ENCODE results near the gene CPNE5.

Gene CPNE5

GRCh38 chr6:36793913-36794712 is 45.1 kb downstream of the CPNE5 start:
- CTCF ChIA-PET = interaction anchor here (0.6 to 2.7 kb wide), 5 partner anchors 11 to 55 kb away, joined by 3 to 11 read pairs (median 3); no protein-coding TSS in a partner anchor
- no peaks in the 10 kb centered on the region for H3K4me1 ChIP-seq (ENCODE audit: control extremely low read depth in 1 of 4, control insufficient read depth in 4 of 4, insufficient read depth in 4 of 4, low read length in 3 of 4)
- no peak for DNase-seq
- H3K27ac ChIP-seq (ENCODE audit: insufficient read depth in 1 of 2, low read depth in 1 of 2, low read length in 2 of 2, poor library complexity in 1 of 2, severe bottlenecking in 2 of 2) = no peak overlapping the region
- 87% methylated on average over 17 of the region's 19 CpGs for WGBS (ENCODE audit: insufficient coverage)
- POLR2A ChIA-PET = no interaction called here
- no peaks in the 10 kb centered on the region for H3K9me3 ChIP-seq (ENCODE audit: control extremely low read depth in 1 of 5, control insufficient read depth in 4 of 5, insufficient read depth in 2 of 5, low read depth in 1 of 5, low read length in 4 of 5)
- no peaks in the 10 kb centered on the region for H3K36me3 ChIP-seq (ENCODE audit: control insufficient read depth in 4 of 4, insufficient read depth in 4 of 4, low read length in 3 of 4)
- H3K4me3 ChIP-seq (ENCODE audit: control insufficient read depth in 1 of 7, extremely low read depth in 1 of 7, insufficient read depth in 4 of 7, low read depth in 2 of 7, low read length in 6 of 7) = no peak overlapping the region
- peaks cover 0 to 7% (median 1%) of the 10 kb centered on the region in 5 experiments for H3K27me3 ChIP-seq (replicated peaks in 2 of 5; ENCODE audit: control insufficient read depth in 4 of 5, insufficient read depth in 5 of 5, low read length in 4 of 5)

- H3K27me3 ChIP-seq (replicated peaks in 2 of 5; ENCODE audit: control insufficient read depth in 4 of 5, insufficient read depth in 5 of 5, low read length in 4 of 5) = peaks cover 0 to 7% (median 4%) of the 10 kb centered on the region in 5 experiments
- H3K27ac ChIP-seq (ENCODE audit: insufficient read depth in 1 of 2, low read depth in 1 of 2, low read length in 2 of 2, poor library complexity in 1 of 2, severe bottlenecking in 2 of 2) = no peak overlapping the region
- POLR2A ChIA-PET = no interaction called here
- WGBS (ENCODE audit: insufficient coverage) = 91% methylated on average over 7 of the region's 9 CpGs
- H3K36me3 ChIP-seq (ENCODE audit: control insufficient read depth in 4 of 4, insufficient read depth in 4 of 4, low read length in 3 of 4) = no peaks in the 10 kb centered on the region
- no peaks in the 10 kb centered on the region for H3K9me3 ChIP-seq (ENCODE audit: control extremely low read depth in 1 of 5, control insufficient read depth in 4 of 5, insufficient read depth in 2 of 5, low read depth in 1 of 5, low read length in 4 of 5)
- no peak for DNase-seq
- CTCF ChIA-PET = interaction anchor here (1.2 to 2.7 kb wide), 2 partner anchors 10 to 56 kb away, joined by 3 to 11 read pairs; no protein-coding TSS in a partner anchor
- H3K4me3 ChIP-seq (ENCODE audit: control insufficient read depth in 1 of 7, extremely low read depth in 1 of 7, insufficient read depth in 4 of 7, low read depth in 2 of 7, low read length in 6 of 7) = no peak overlapping the region
- no peaks in the 10 kb centered on the region for H3K4me1 ChIP-seq (ENCODE audit: control extremely low read depth in 1 of 4, control insufficient read depth in 4 of 4, insufficient read depth in 4 of 4, low read length in 3 of 4)
These were observed 45.8 kb downstream of the CPNE5 start for GRCh38 chr6:36793296-36793912.

GRCh38 chr6:36791521-36792135 is 47.6 kb downstream of the CPNE5 start:
- no peaks in the 10 kb centered on the region for H3K9me3 ChIP-seq (ENCODE audit: control extremely low read depth in 1 of 5, control insufficient read depth in 4 of 5, insufficient read depth in 2 of 5, low read depth in 1 of 5, low read length in 4 of 5)
- no peak overlapping the region for H3K4me3 ChIP-seq (ENCODE audit: control insufficient read depth in 1 of 7, extremely low read depth in 1 of 7, insufficient read depth in 4 of 7, low read depth in 2 of 7, low read length in 6 of 7)
- H3K4me1 ChIP-seq (ENCODE audit: control extremely low read depth in 1 of 4, control insufficient read depth in 4 of 4, insufficient read depth in 4 of 4, low read length in 3 of 4) = no peaks in the 10 kb centered on the region
- H3K36me3 ChIP-seq (ENCODE audit: control insufficient read depth in 4 of 4, insufficient read depth in 4 of 4, low read length in 3 of 4) = no peaks in the 10 kb centered on the region
- no peak overlapping the region for H3K27ac ChIP-seq (ENCODE audit: insufficient read depth in 1 of 2, low read depth in 1 of 2, low read length in 2 of 2, poor library complexity in 1 of 2, severe bottlenecking in 2 of 2)
- H3K27me3 ChIP-seq (replicated peaks in 2 of 5; ENCODE audit: control insufficient read depth in 4 of 5, insufficient read depth in 5 of 5, low read length in 4 of 5) = peaks cover 0 to 10% (median 6%) of the 10 kb centered on the region in 5 experiments
- WGBS (ENCODE audit: insufficient coverage) = 96% methylated on average over 5 of the region's 10 CpGs
- CTCF ChIA-PET = interaction anchor here (0.9 to 2.7 kb wide), 6 partner anchors 9 to 59 kb away, joined by 3 to 11 read pairs (median 4); no protein-coding TSS in a partner anchor
- POLR2A ChIA-PET = no interaction called here
- no peak for DNase-seq

DNA sequence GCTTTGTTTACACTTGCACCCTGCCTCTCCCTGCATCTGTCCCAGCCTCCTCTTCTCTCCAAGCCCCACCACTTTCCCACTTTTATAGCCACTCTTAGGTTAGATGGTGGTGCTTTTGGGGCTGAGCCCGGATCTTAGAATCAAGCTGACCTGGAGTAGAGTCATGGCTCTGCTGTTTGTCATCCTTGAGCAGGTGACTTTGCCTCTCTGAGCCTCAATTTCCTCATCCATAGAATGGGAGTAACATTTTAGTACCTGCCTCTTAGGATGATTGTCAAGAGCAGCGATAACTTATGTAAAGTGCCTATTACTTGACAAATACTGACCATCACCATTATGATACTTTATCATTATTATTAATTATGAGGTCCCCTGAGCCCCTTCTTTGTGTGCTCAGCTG is 48.2 kb downstream of the CPNE5 start:
- Histone ChIP-seq H3K27ac (ENCODE audit: insufficient read depth in 1 of 2, low read depth in 1 of 2, low read length in 2 of 2, poor library complexity in 1 of 2, severe bottlenecking in 2 of 2) (no peak overlapping the region), H3K36me3 (ENCODE audit: control insufficient read depth in 4 of 4, insufficient read depth in 4 of 4, low read length in 3 of 4) (no peaks in the 10 kb centered on the region), H3K4me1 (ENCODE audit: control extremely low read depth in 1 of 4, control insufficient read depth in 4 of 4, insufficient read depth in 4 of 4, low read length in 3 of 4) (no peaks in the 10 kb centered on the region), H3K4me3 (ENCODE audit: control insufficient read depth in 1 of 7, extremely low read depth in 1 of 7, insufficient read depth in 4 of 7, low read depth in 2 of 7, low read length in 6 of 7) (no peak overlapping the region), H3K9me3 (ENCODE audit: control extremely low read depth in 1 of 5, control insufficient read depth in 4 of 5, insufficient read depth in 2 of 5, low read depth in 1 of 5, low read length in 4 of 5) (no peaks in the 10 kb centered on the region), H3K27me3 (replicated peaks in 2 of 5; ENCODE audit: control insufficient read depth in 4 of 5, insufficient read depth in 5 of 5, low read length in 4 of 5) (peaks cover 0 to 10% (median 6%) of the 10 kb centered on the region in 5 experiments)
- no CpG with 5 or more reads among the region's 2 CpGs for WGBS (ENCODE audit: insufficient coverage)
- no peak for DNase-seq
- ChIA-PET CTCF (interaction anchor here (0.9 to 2.7 kb wide), 5 partner anchors 8 to 61 kb away, joined by 3 to 11 read pairs (median 3); no protein-coding TSS in a partner anchor), POLR2A (no interaction called here)

- H3K27me3 ChIP-seq (replicated peaks in 2 of 5; ENCODE audit: control insufficient read depth in 4 of 5, insufficient read depth in 5 of 5, low read length in 4 of 5) = peaks cover 0 to 10% (median 6%) of the 10 kb centered on the region in 5 experiments
- no peak overlapping the region for H3K27ac ChIP-seq (ENCODE audit: insufficient read depth in 1 of 2, low read depth in 1 of 2, low read length in 2 of 2, poor library complexity in 1 of 2, severe bottlenecking in 2 of 2)
- no peak overlapping the region for H3K4me3 ChIP-seq (ENCODE audit: control insufficient read depth in 1 of 7, extremely low read depth in 1 of 7, insufficient read depth in 4 of 7, low read depth in 2 of 7, low read length in 6 of 7)
- POLR2A ChIA-PET = no interaction called here
- DNase-seq = no peak
- no peaks in the 10 kb centered on the region for H3K4me1 ChIP-seq (ENCODE audit: control extremely low read depth in 1 of 4, control insufficient read depth in 4 of 4, insufficient read depth in 4 of 4, low read length in 3 of 4)
- no peaks in the 10 kb centered on the region for H3K36me3 ChIP-seq (ENCODE audit: control insufficient read depth in 4 of 4, insufficient read depth in 4 of 4, low read length in 3 of 4)
- WGBS (ENCODE audit: insufficient coverage) = 41% methylated on average over 4 of the region's 4 CpGs
- CTCF ChIA-PET = interaction anchor here (0.8 to 1.6 kb wide), 5 partner anchors 10 to 63 kb away, joined by 3 to 5 read pairs (median 3); no protein-coding TSS in a partner anchor
- no peaks in the 10 kb centered on the region for H3K9me3 ChIP-seq (ENCODE audit: control extremely low read depth in 1 of 5, control insufficient read depth in 4 of 5, insufficient read depth in 2 of 5, low read depth in 1 of 5, low read length in 4 of 5)
These were observed 50.5 kb downstream of the CPNE5 start for GRCh38 chr6:36788768-36789167.

DNA sequence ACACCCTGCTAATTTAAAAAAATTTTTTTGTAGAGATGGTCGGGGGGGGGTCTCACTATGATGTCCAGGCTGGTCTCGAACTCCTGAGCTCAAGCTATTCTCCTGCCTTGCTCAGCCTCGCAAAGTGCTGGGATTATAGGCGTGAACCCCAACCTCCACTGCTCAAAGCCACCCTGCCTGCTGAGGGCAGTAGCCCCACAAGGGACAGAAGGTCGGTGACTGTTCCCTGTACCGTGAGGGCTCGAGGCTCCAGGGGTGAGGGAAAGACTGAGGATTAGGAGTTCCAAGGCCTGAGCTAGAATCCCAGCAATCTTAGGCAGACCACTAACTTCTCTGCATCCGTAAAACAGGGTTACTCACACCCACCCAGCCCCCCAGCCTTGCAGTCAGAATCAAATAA is 51.1 kb downstream of the CPNE5 start:
- DNase-seq = no peak
- no peaks in the 10 kb centered on the region for H3K4me1 ChIP-seq (ENCODE audit: control extremely low read depth in 1 of 4, control insufficient read depth in 4 of 4, insufficient read depth in 4 of 4, low read length in 3 of 4)
- no peak overlapping the region for H3K27ac ChIP-seq (ENCODE audit: insufficient read depth in 1 of 2, low read depth in 1 of 2, low read length in 2 of 2, poor library complexity in 1 of 2, severe bottlenecking in 2 of 2)
- peaks cover 0 to 10% (median 6%) of the 10 kb centered on the region in 5 experiments for H3K27me3 ChIP-seq (replicated peaks in 2 of 5; ENCODE audit: control insufficient read depth in 4 of 5, insufficient read depth in 5 of 5, low read length in 4 of 5)
- H3K4me3 ChIP-seq (ENCODE audit: control insufficient read depth in 1 of 7, extremely low read depth in 1 of 7, insufficient read depth in 4 of 7, low read depth in 2 of 7, low read length in 6 of 7) = no peak overlapping the region
- WGBS (ENCODE audit: insufficient coverage) = 84% methylated on average over 4 of the region's 8 CpGs
- H3K9me3 ChIP-seq (ENCODE audit: control extremely low read depth in 1 of 5, control insufficient read depth in 4 of 5, insufficient read depth in 2 of 5, low read depth in 1 of 5, low read length in 4 of 5) = no peaks in the 10 kb centered on the region
- CTCF ChIA-PET = interaction anchor here (1.0 to 1.6 kb wide), 4 partner anchors 13 to 60 kb away, joined by 3 to 4 read pairs (median 3); no protein-coding TSS in a partner anchor
- POLR2A ChIA-PET = no interaction called here
- H3K36me3 ChIP-seq (ENCODE audit: control insufficient read depth in 4 of 4, insufficient read depth in 4 of 4, low read length in 3 of 4) = no peaks in the 10 kb centered on the region
